Measurements from ENCODE around the gene MRC2.

The MRC2 gene

GRCh38 chr17:62672957-62673356 is 45.5 kb downstream of the MRC2 start:
- Histone ChIP-seq H3K27me3 (ENCODE audit: control insufficient read depth, insufficient read depth, low read length) (no peaks in the 10 kb centered on the region), H3K36me3 (ENCODE audit: control insufficient read depth, insufficient read depth, low read length) (peaks cover 4% of the 10 kb centered on the region), H3K9ac (ENCODE audit: low read depth, low read length) (no peak overlapping the region), H3K4me1 (ENCODE audit: control insufficient read depth, insufficient read depth, low read length) (no peaks in the 10 kb centered on the region), H3K4me3 (ENCODE audit: low read depth, low read length) (no peak overlapping the region), H3K9me3 (ENCODE audit: control insufficient read depth, insufficient read depth, low read length) (no peaks in the 10 kb centered on the region)

GRCh38 chr17:62673614-62674362 is 46.3 kb downstream of the MRC2 start:
- Histone ChIP-seq H3K9ac (ENCODE audit: low read depth, low read length) (no peak overlapping the region), H3K4me1 (ENCODE audit: control insufficient read depth, insufficient read depth, low read length) (no peaks in the 10 kb centered on the region), H3K4me3 (ENCODE audit: low read depth, low read length) (no peak overlapping the region), H3K36me3 (ENCODE audit: control insufficient read depth, insufficient read depth, low read length) (peaks cover 4% of the 10 kb centered on the region), H3K9me3 (ENCODE audit: control insufficient read depth, insufficient read depth, low read length) (no peaks in the 10 kb centered on the region), H3K27me3 (ENCODE audit: control insufficient read depth, insufficient read depth, low read length) (no peaks in the 10 kb centered on the region)

- Histone ChIP-seq H3K36me3 (ENCODE audit: control insufficient read depth, insufficient read depth, low read length) (peaks cover 4% of the 10 kb centered on the region), H3K9ac (ENCODE audit: low read depth, low read length) (no peak overlapping the region), H3K27me3 (ENCODE audit: control insufficient read depth, insufficient read depth, low read length) (no peaks in the 10 kb centered on the region), H3K4me3 (ENCODE audit: low read depth, low read length) (no peak overlapping the region), H3K9me3 (ENCODE audit: control insufficient read depth, insufficient read depth, low read length) (no peaks in the 10 kb centered on the region), H3K4me1 (ENCODE audit: control insufficient read depth, insufficient read depth, low read length) (no peaks in the 10 kb centered on the region)
Measured at GRCh38 chr17:62674363-62674739, 46.9 kb downstream of the MRC2 start.

- Histone ChIP-seq H3K4me3 (ENCODE audit: low read depth, low read length) (no peak overlapping the region), H3K27me3 (ENCODE audit: control insufficient read depth, insufficient read depth, low read length) (no peaks in the 10 kb centered on the region), H3K36me3 (ENCODE audit: control insufficient read depth, insufficient read depth, low read length) (peaks cover 4% of the 10 kb centered on the region), H3K9me3 (ENCODE audit: control insufficient read depth, insufficient read depth, low read length) (no peaks in the 10 kb centered on the region), H3K9ac (ENCODE audit: low read depth, low read length) (no peak overlapping the region), H3K4me1 (ENCODE audit: control insufficient read depth, insufficient read depth, low read length) (no peaks in the 10 kb centered on the region)
Measured at GRCh38 chr17:62674841-62675240, 47.4 kb downstream of the MRC2 start.

GRCh38 chr17:62675260-62675659 is 47.8 kb downstream of the MRC2 start:
- no peaks in the 10 kb centered on the region for H3K9me3 ChIP-seq (ENCODE audit: control insufficient read depth, insufficient read depth, low read length)

GRCh38 chr17:62675701-62676100 is 48.2 kb downstream of the MRC2 start:
- Histone ChIP-seq H3K36me3 (ENCODE audit: control insufficient read depth, insufficient read depth, low read length) (peaks cover 9% of the 10 kb centered on the region), H3K4me1 (ENCODE audit: control insufficient read depth, insufficient read depth, low read length) (no peaks in the 10 kb centered on the region), H3K27me3 (ENCODE audit: control insufficient read depth, insufficient read depth, low read length) (no peaks in the 10 kb centered on the region)

More at GRCh38 chr17:62675260-62675659, 47.8 kb downstream of the MRC2 start:
- Histone ChIP-seq H3K4me1 (ENCODE audit: control insufficient read depth, insufficient read depth, low read length) (no peaks in the 10 kb centered on the region), H3K27me3 (ENCODE audit: control insufficient read depth, insufficient read depth, low read length) (no peaks in the 10 kb centered on the region), H3K36me3 (ENCODE audit: control insufficient read depth, insufficient read depth, low read length) (peaks cover 8% of the 10 kb centered on the region), H3K9ac (ENCODE audit: low read depth, low read length) (no peak overlapping the region), H3K4me3 (ENCODE audit: low read depth, low read length) (no peak overlapping the region)

GRCh38 chr17:62676231-62676943 is 48.9 kb downstream of the MRC2 start:
- Histone ChIP-seq H3K4me1 (ENCODE audit: control insufficient read depth, insufficient read depth, low read length) (no peaks in the 10 kb centered on the region), H3K4me3 (ENCODE audit: low read depth, low read length) (no peak overlapping the region), H3K27me3 (ENCODE audit: control insufficient read depth, insufficient read depth, low read length) (no peaks in the 10 kb centered on the region), H3K9ac (ENCODE audit: low read depth, low read length) (no peak overlapping the region), H3K9me3 (ENCODE audit: control insufficient read depth, insufficient read depth, low read length) (no peaks in the 10 kb centered on the region), H3K36me3 (ENCODE audit: control insufficient read depth, insufficient read depth, low read length) (peaks cover 12% of the 10 kb centered on the region)

More at GRCh38 chr17:62675701-62676100, 48.2 kb downstream of the MRC2 start:
- no peaks in the 10 kb centered on the region for H3K9me3 ChIP-seq (ENCODE audit: control insufficient read depth, insufficient read depth, low read length)
- no peak overlapping the region for H3K9ac ChIP-seq (ENCODE audit: low read depth, low read length)
- H3K4me3 ChIP-seq (ENCODE audit: low read depth, low read length): no peak overlapping the region

- Histone ChIP-seq H3K9me3 (ENCODE audit: control insufficient read depth, insufficient read depth, low read length) (no peaks in the 10 kb centered on the region), H3K9ac (ENCODE audit: low read depth, low read length) (no peak overlapping the region), H3K27me3 (ENCODE audit: control insufficient read depth, insufficient read depth, low read length) (no peaks in the 10 kb centered on the region), H3K36me3 (ENCODE audit: control insufficient read depth, insufficient read depth, low read length) (peaks cover 12% of the 10 kb centered on the region), H3K4me1 (ENCODE audit: control insufficient read depth, insufficient read depth, low read length) (no peaks in the 10 kb centered on the region), H3K4me3 (ENCODE audit: low read depth, low read length) (no peak overlapping the region)
Measured at GRCh38 chr17:62676952-62677596, 49.6 kb downstream of the MRC2 start.

GRCh38 chr17:62678214-62678919 is 50.9 kb downstream of the MRC2 start:
- H3K36me3 ChIP-seq (ENCODE audit: control insufficient read depth, insufficient read depth, low read length): peaks cover 12% of the 10 kb centered on the region
- no peaks in the 10 kb centered on the region for H3K9me3 ChIP-seq (ENCODE audit: control insufficient read depth, insufficient read depth, low read length)
- no peaks in the 10 kb centered on the region for H3K4me1 ChIP-seq (ENCODE audit: control insufficient read depth, insufficient read depth, low read length)
- no peak overlapping the region for H3K9ac ChIP-seq (ENCODE audit: low read depth, low read length)
- no peak overlapping the region for H3K4me3 ChIP-seq (ENCODE audit: low read depth, low read length)
- no peaks in the 10 kb centered on the region for H3K27me3 ChIP-seq (ENCODE audit: control insufficient read depth, insufficient read depth, low read length)

GRCh38 chr17:62679866-62680377 is 52.5 kb downstream of the MRC2 start:
- Histone ChIP-seq H3K9me3 (ENCODE audit: control insufficient read depth, insufficient read depth, low read length) (no peaks in the 10 kb centered on the region), H3K4me1 (ENCODE audit: control insufficient read depth, insufficient read depth, low read length) (no peaks in the 10 kb centered on the region), H3K9ac (ENCODE audit: low read depth, low read length) (no peak overlapping the region), H3K27me3 (ENCODE audit: control insufficient read depth, insufficient read depth, low read length) (no peaks in the 10 kb centered on the region), H3K36me3 (ENCODE audit: control insufficient read depth, insufficient read depth, low read length) (peaks cover 12% of the 10 kb centered on the region), H3K4me3 (ENCODE audit: low read depth, low read length) (no peak overlapping the region)

- Histone ChIP-seq H3K4me3 (ENCODE audit: low read depth, low read length) (no peak overlapping the region), H3K36me3 (ENCODE audit: control insufficient read depth, insufficient read depth, low read length) (peaks cover 12% of the 10 kb centered on the region), H3K27me3 (ENCODE audit: control insufficient read depth, insufficient read depth, low read length) (no peaks in the 10 kb centered on the region), H3K9me3 (ENCODE audit: control insufficient read depth, insufficient read depth, low read length) (no peaks in the 10 kb centered on the region), H3K4me1 (ENCODE audit: control insufficient read depth, insufficient read depth, low read length) (no peaks in the 10 kb centered on the region), H3K9ac (ENCODE audit: low read depth, low read length) (no peak overlapping the region)
Measured at GRCh38 chr17:62680541-62681052, 53.1 kb downstream of the MRC2 start.

Measured in iPS-15b (cell line).